A673 (cell line): ENCODE measurements around the gene PRXL2A.

ENCODE experiments used
- CTCF ChIP-seq: fragments of 300-800, 200-600 bp; sonication (generic); conservative IDR thresholded peaks from 2 replicates; pipeline ENCODE4 v1.5.1; 2017; ENCODE audit warnings: low read depth, mild to moderate bottlenecking, antibody characterized with exemption, low read length, moderate library complexity, mixed read lengths
- EZH2 ChIP-seq: fragments of 200-600 bp; sonication (generic); IDR thresholded peaks from 2 replicates; pipeline ENCODE4 v1.6.1; 2017; ENCODE audit warnings: borderline replicate concordance, low read depth, mild to moderate bottlenecking, mixed read lengths, antibody characterized with exemption, low read length; ENCODE audit not compliant: poor library complexity, severe bottlenecking

DNA sequence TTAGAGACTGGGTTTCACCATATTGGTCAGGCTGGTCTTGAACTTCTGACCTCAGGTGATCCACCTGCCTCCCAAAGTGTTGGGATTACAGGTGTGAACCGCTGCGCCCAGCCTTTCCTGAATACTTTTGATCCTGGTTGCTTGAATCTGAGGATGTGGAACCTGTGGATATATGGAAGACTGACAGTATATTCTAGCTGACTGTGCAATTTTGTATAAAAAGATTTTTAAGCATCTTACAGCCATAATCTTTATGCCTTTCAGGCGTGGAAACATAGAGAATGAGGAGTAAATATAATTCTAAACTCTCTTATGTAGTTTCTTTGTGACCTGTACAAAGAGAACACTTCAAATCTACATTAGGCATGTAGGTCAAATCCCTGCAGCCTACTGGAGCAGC is 61.9 kb downstream of the PRXL2A start:
- TF ChIP-seq CTCF = no peak
- no peak for TF ChIP-seq EZH2
